ENCODE measurements around the gene ATP1A1.

The ATP1A1 gene

GRCh38 chr1:116338400-116338799 is 34.6 kb upstream of the ATP1A1 start:
- CTCF ChIA-PET = no interaction called here
- POLR2A ChIA-PET = no interaction called here
- TF ChIP-seq CTCF (IDR thresholded peaks at IDR 0.05; ENCODE audit: insufficient read depth, low read length, missing control alignments) = no peak
- no peak overlapping the region for H3K4me3 ChIP-seq (ENCODE audit: low read depth, low read length)
- DNase-seq (ENCODE audit: low read depth, low spot score) = no peak

- ChIA-PET POLR2A (no interaction called here), CTCF (no interaction called here)
- H3K4me3 ChIP-seq (ENCODE audit: low read depth, low read length) = no peak overlapping the region
- no peak for TF ChIP-seq CTCF (IDR thresholded peaks at IDR 0.05; ENCODE audit: insufficient read depth, low read length, missing control alignments)
- DNase-seq (ENCODE audit: low read depth, low spot score) = no peak
Observed at GRCh38 chr1:116340506-116341231, 32.4 kb upstream of the ATP1A1 start.

- ChIA-PET POLR2A (no interaction called here), CTCF (no interaction called here)
- DNase-seq (ENCODE audit: low read depth, low spot score) = no peak
- H3K4me3 ChIP-seq (ENCODE audit: low read depth, low read length) = no peak overlapping the region
- TF ChIP-seq CTCF (IDR thresholded peaks at IDR 0.05; ENCODE audit: insufficient read depth, low read length, missing control alignments) = no peak
Observed at GRCh38 chr1:116343019-116343418, 30.0 kb upstream of the ATP1A1 start.

- no peak for TF ChIP-seq CTCF (IDR thresholded peaks at IDR 0.05; ENCODE audit: insufficient read depth, low read length, missing control alignments)
- CTCF ChIA-PET = no interaction called here
- POLR2A ChIA-PET = no interaction called here
- no peak overlapping the region for H3K4me3 ChIP-seq (ENCODE audit: low read depth, low read length)
- DNase-seq (ENCODE audit: low read depth, low spot score) = no peak
Observed at GRCh38 chr1:116345011-116345410, 28.0 kb upstream of the ATP1A1 start.

GRCh38 chr1:116345843-116346242 is 27.2 kb upstream of the ATP1A1 start:
- no peak for TF ChIP-seq CTCF (IDR thresholded peaks at IDR 0.05; ENCODE audit: insufficient read depth, low read length, missing control alignments)
- DNase-seq (ENCODE audit: low read depth, low spot score) = no peak
- POLR2A ChIA-PET = no interaction called here
- H3K4me3 ChIP-seq (ENCODE audit: low read depth, low read length) = no peak overlapping the region
- CTCF ChIA-PET = interaction anchor here (1.1 kb wide), 1 partner anchor 140 kb away, joined by 3 read pairs; no protein-coding TSS in a partner anchor

- TF ChIP-seq CTCF (IDR thresholded peaks at IDR 0.05; ENCODE audit: insufficient read depth, low read length, missing control alignments) = no peak
- no peak for DNase-seq (ENCODE audit: low read depth, low spot score)
- CTCF ChIA-PET = no interaction called here
- H3K4me3 ChIP-seq (ENCODE audit: low read depth, low read length) = no peak overlapping the region
- POLR2A ChIA-PET = no interaction called here
Observed at GRCh38 chr1:116346943-116347673, 25.9 kb upstream of the ATP1A1 start.
